Measurements from ENCODE around the gene DRD3. TPM values are rescaled to one million over a fixed set of nuclear protein-coding genes. Genes with fewer than 3 reads are reported as not detected.

The DRD3 gene
- total RNA-seq, 1 experiment from 2014 or later: not detected

DNA sequence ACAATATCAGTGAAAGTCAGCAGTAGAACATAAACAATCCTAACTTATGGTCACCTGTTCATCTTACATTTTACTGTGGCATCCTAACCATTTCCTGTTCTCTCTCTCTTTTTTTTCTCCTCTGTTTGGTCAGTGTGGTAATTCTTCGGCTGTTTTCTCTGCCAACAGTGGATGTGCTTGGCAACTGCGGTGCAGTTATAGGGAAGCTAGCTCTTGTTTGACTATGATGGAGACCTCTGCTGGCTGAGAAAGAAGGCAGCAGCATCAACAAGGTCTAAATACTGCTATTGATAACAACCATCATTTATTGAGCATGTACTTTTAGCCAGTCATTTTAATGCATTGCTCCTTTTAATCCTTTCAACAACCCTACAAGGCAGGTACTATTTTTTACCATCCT lies 723 bp upstream of the DRD3 start:
- TF ChIP-seq EZH2 (IDR thresholded peaks at IDR 0.05; ENCODE audit: borderline replicate concordance, low read depth, low read length, poor library complexity, severe bottlenecking): no peak
- peak; percentile 48 for TF ChIP-seq CTCF (conservative IDR thresholded peaks at IDR 0.05; ENCODE audit: low read depth, low read length)
- DNase-seq (ENCODE audit: low spot score): peak; percentile 28
- Histone ChIP-seq H3K36me3 (ENCODE audit: insufficient read depth, low read length, poor library complexity, severe bottlenecking) (no peaks in the 10 kb centered on the region), H3K4me1 (ENCODE audit: insufficient read depth, low read length, poor library complexity, severe bottlenecking) (no peaks in the 10 kb centered on the region), H3K9me3 (ENCODE audit: low read depth, low read length, poor library complexity, severe bottlenecking) (no peaks in the 10 kb centered on the region), H3K27me3 (replicated peaks; ENCODE audit: insufficient read depth, low read depth, low read length, poor library complexity) (peaks cover 31% of the 10 kb centered on the region), H3K27ac (ENCODE audit: low read depth, low read length, poor library complexity, severe bottlenecking) (no peak overlapping the region), H3K4me3 (ENCODE audit: low read depth, low read length, poor library complexity, severe bottlenecking) (no peak overlapping the region)
- ChIA-PET POLR2A (ENCODE audit: low non-redundant PET) (no interaction called here), CTCF (no interaction called here)
- intact Hi-C loops (cut with micrococcal nuclease; ENCODE audit: unreplicated experiment): no loop called here
- no TSS peak for BruUV-seq (replicated peaks)

DNA sequence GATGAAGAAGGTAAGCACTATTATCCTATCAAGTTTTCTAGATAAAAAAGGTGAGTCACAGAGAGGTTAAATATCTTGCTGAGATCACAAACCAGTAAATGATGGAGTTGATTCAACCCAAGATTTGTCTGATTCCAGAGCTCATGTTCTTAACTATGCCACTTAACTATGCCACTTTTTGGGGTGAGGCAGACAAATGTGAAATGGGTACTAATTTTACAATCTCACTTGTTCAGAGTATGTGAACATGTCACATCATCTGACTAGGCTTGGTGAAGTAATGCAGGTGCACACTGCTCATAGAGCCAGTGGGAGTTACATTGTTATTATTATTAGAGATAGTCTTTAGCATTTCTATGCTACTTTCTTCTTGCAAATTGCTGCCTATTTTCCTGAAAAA lies 2.0 kb downstream of the DRD3 start:
- POLR2A ChIA-PET (ENCODE audit: low non-redundant PET): no interaction called here
- no peaks in the 10 kb centered on the region for H3K36me3 ChIP-seq (ENCODE audit: insufficient read depth, low read length, poor library complexity, severe bottlenecking)
- H3K4me1 ChIP-seq (ENCODE audit: insufficient read depth, low read length, poor library complexity, severe bottlenecking): no peaks in the 10 kb centered on the region
- CTCF ChIA-PET: no interaction called here
- H3K9me3 ChIP-seq (ENCODE audit: low read depth, low read length, poor library complexity, severe bottlenecking): no peaks in the 10 kb centered on the region
- H3K4me3 ChIP-seq (ENCODE audit: low read depth, low read length, poor library complexity, severe bottlenecking): no peak overlapping the region
- peaks cover 16% of the 10 kb centered on the region for H3K27me3 ChIP-seq (replicated peaks; ENCODE audit: insufficient read depth, low read depth, low read length, poor library complexity)
- H3K27ac ChIP-seq (ENCODE audit: low read depth, low read length, poor library complexity, severe bottlenecking): no peak overlapping the region
- intact Hi-C loops (cut with micrococcal nuclease; ENCODE audit: unreplicated experiment): no loop called here
- no peak for TF ChIP-seq EZH2 (IDR thresholded peaks at IDR 0.05; ENCODE audit: borderline replicate concordance, low read depth, low read length, poor library complexity, severe bottlenecking)
- no peak for TF ChIP-seq CTCF (conservative IDR thresholded peaks at IDR 0.05; ENCODE audit: low read depth, low read length)
- no peak for DNase-seq (ENCODE audit: low spot score)
- BruUV-seq (replicated peaks): no TSS peak

DNA sequence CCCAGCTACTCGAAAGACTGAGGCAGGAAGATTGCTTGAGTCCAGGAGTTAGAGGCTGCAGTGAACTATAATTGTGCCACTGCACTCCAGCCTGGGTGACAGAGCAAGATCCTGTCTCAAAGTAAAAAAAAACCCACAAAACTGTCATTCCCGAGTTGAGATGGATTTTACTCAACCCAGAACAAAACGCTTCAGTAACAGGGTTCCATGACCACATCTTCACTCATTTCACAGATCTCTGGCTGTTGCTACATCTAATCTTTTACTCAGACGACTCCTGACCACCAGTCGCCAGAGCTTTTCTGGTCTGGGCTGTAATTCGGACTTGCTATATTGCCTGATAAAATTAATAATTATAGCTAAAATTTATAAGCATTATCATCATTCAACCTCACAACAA lies 2.4 kb downstream of the DRD3 start:
- Histone ChIP-seq H3K27ac (ENCODE audit: low read depth, low read length, poor library complexity, severe bottlenecking) (no peak overlapping the region), H3K27me3 (replicated peaks; ENCODE audit: insufficient read depth, low read depth, low read length, poor library complexity) (peaks cover 16% of the 10 kb centered on the region), H3K36me3 (ENCODE audit: insufficient read depth, low read length, poor library complexity, severe bottlenecking) (no peaks in the 10 kb centered on the region), H3K4me1 (ENCODE audit: insufficient read depth, low read length, poor library complexity, severe bottlenecking) (no peaks in the 10 kb centered on the region), H3K4me3 (ENCODE audit: low read depth, low read length, poor library complexity, severe bottlenecking) (no peak overlapping the region), H3K9me3 (ENCODE audit: low read depth, low read length, poor library complexity, severe bottlenecking) (no peaks in the 10 kb centered on the region)
- intact Hi-C loops (cut with micrococcal nuclease; ENCODE audit: unreplicated experiment): no loop called here
- DNase-seq (ENCODE audit: low spot score): no peak
- CTCF ChIA-PET: no interaction called here
- TF ChIP-seq EZH2 (IDR thresholded peaks at IDR 0.05; ENCODE audit: borderline replicate concordance, low read depth, low read length, poor library complexity, severe bottlenecking) (no peak), CTCF (conservative IDR thresholded peaks at IDR 0.05; ENCODE audit: low read depth, low read length) (no peak)
- no TSS peak for BruUV-seq (replicated peaks)
- POLR2A ChIA-PET (ENCODE audit: low non-redundant PET): no interaction called here
